Measurements from ENCODE around the gene CALM1.

CALM1 gene

GRCh38 chr14:90396341-90397339 lies at the start of gene CALM1:
Gene CALM1 (plus strand): TSS chr14:90397029. CDS start chr14:90397231, 202 bp downstream.
- peak; percentile 87 for DNase-seq

- no peak for DNase-seq
Observed at GRCh38 chr14:90348270-90348669, 48.6 kb upstream of the CALM1 start.

DNA sequence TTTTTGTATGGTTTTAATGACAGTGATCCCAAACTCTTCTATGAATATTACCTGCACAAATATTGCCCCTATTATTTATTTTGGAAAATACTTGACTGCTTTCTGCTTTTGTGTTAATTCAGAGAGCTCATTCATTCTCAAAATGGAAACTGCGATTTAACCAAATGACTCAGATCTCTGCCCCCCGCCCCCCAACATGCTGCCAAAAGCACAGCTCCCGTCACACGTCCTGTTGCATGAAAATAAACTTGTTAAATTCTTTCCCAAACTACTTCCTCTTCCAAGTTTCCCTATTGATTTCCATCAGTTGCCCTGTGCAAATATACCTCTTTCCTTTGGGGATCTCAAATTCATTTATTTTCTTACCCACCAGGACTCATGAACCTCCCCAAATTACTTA lies 47.1 kb upstream of the CALM1 start:
- no peak for DNase-seq

DNA sequence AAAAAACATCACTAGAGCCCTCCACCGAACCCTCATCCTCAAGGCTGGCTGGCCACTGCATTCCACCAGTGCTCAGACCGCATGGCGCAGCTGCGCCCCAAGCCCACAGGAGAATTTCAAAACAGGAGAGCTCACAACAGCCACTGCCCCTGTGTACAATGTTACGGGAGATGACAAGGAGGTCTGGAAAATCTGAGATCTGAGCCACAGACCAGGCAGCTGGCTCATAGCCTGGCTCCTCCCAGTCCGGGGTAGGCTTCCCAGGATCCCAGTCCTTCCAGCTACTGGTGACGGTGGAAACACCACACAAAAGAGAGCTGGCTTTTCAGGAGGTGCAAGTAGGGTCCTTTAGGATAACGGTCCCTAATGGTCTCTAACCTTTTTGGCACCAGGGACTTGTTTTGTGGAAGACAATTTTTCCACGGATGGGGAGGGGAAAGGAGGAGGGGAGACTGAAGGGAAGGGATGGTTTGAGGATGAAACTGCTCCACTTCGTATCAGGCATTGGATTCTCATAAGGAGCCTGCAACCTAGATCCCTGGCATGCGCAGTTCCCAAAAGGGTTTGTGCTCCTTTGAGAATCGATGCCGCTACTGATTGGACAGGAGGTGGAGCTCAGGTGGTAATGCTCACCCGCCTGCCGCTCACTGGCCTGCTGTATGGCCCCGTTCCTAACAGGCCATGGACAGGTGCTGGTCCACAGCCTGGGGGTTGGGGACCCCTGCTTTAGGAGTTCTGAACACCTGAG lies 42.1 kb upstream of the CALM1 start:
- DNase-seq, result no peak

DNA sequence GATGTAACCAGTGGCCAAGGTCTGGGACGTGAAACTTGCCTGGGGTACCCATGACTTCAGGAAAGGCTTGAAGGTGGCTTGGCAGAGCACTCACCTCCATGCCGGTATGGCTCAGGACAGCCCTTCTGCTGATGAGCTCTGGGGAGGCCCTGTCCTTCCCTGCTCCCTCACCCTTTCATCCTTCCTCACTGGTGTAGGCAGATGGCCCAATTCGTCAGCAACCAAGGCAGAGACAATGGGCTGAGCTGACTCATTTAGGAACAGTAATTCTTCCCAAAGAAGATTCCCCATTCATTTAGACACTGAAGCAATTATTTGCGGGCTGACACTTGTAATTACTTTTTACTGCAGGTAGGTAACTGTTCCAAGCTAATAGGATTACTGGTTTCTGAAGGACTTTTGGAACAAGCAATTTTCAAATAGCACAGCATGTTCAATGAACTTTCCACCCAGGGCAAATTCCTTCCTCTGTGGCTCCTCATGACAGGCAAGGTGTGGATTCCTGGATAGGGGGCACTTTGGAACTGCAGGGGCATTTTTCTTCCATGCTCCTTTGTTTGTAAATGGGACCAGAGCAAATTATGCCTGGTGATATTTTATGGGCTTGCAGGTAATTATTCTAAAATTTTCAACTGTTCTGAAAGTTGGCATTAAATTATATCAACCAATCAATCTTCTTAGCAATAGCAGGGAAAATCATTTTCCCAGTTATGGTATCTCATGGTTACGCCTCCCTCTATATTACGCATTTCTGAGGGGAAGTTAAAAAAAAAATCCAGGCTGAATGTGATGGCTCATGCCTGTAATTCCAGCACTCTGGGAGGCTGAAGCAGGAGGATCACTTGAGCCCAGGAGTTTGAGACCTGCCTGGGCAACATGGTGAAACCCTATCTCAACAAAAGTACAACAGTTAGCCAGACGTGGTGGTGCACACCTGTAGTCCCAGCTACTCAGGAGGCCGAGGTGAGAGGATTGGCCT lies 41.0 kb upstream of the CALM1 start:
- DNase-seq, result no peak

- DNase-seq, result no peak
Observed at GRCh38 chr14:90356925-90357324, 39.9 kb upstream of the CALM1 start.

DNA sequence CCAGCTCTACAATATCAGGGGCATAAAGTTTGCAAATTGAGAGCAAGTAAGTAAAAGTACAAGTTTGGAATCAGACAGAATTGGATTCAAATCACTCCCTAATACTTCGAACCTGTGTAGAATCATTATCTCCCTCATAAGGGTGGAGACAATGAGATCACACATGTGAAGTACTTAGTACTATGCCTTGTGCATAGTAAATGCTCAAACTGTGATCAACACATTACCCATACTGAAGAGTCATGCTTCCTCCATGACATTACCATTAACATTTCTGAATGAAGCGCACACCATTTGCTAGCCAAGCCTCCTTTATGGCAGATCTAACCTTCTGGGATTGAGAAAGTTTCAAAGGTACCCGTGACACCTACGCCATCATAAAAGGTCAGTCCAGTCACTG lies 38.5 kb upstream of the CALM1 start:
- DNase-seq, result no peak

DNA sequence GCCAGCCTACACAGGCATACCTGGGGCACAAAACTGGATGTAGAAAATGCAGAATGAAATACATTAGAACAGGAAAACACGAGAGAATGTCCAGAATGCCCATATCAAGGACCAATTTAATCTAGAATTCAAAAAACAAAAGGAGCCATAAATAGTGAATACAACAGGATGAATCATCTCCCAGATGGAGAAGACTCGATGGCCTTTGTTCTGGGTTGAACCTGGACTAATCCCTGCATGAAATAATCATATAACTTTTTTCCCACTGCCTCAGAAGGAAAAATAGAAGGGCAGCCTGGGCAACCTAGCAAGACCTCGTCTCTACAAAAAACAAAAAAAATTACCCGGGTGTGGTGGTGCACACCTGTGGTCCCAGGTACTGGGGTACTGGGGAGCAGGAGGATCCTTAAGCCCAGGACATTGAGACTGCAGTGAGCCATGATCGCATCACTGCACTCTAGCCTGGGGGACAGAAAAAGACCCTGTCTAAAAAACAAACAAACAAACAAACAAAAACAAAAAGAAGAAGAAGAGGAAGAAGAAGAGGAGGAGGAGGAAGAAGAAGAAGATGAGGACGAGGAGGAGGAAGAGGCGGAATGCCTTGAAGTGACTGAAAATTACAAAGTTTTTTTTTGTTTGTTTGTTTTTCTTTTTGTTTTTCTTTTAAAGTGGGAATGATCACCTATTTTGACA lies 34.8 kb upstream of the CALM1 start:
- no peak for DNase-seq

DNA sequence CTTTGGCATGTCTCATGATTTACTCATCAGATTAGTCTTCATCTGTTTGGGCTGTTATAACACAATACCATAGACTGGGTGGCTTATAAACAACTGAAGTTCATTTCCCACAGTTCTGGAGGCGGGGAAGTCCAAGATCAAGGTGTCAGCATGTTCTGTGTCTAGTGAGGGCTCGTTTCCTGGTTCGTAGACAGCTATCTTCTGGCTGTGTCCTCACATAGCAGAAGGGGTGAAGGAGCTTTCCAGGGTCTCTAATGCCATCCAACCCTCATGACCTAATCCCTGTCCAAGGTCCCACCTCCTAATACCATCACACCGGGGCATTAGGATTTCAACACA lies 34.3 kb upstream of the CALM1 start:
- DNase-seq, result no peak

- DNase-seq, result no peak
Observed at GRCh38 chr14:90368946-90369721, 27.7 kb upstream of the CALM1 start.

- no peak for DNase-seq
Observed at GRCh38 chr14:90373887-90374286, 22.9 kb upstream of the CALM1 start.

DNA sequence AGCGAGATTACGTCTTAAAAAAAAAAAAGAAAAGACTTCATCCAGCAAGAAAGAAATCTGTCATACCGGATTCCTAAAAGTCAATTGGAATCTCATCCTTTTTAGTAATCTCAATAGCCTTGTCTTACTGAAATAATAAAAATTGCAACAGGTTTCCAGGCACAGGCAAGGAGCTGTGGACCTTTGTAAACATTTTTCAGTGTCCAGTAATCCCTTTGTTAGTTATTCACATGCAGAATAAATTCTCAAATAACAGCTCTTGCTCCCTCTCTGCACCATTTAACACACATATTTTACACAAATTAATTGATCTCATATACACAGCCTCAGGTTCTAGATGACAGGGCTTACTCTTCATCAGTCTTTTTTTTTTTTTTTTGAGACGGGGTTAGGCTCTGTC lies 22.0 kb upstream of the CALM1 start:
- DNase-seq, result no peak

DNA sequence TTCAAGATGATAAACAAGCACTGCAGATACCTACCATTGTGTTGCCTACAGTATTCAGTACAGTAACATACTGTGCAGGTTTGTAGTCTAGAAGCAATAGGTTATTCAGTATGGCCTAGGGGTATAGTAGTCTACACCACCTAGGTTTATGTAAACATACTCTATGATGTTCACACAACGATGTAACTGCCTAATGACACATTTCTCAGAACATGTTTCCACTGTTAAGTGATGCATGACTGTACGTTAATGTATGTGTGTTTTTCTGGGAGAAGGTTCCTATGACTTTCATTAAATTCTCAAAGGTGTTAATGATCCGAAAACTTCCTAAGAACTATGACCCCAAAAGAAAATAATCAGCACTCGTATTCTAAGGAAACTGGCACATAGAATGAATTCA lies 20.9 kb upstream of the CALM1 start:
- no peak for DNase-seq

GRCh38 chr14:90378249-90378648 lies 18.6 kb upstream of the CALM1 start:
- no peak for DNase-seq

DNA sequence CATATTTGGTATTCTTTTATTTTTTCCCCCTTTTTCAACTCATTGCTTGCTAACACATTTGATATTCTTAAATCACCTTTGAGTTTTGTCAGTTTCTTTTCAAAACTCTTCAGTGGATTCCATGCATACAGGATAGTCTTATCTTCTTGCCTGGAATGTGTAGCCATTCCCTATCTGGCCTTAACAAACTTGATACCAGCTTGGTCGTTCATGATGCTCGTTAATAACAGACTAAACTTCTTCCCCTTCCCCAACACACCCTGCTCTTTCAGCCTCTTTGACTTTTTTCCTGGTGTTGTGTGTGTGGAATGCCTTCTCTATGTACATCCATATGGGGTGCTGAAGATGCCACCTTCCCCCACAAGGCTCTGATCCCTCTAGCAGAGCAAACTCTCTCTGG lies 17.7 kb upstream of the CALM1 start:
- no peak for DNase-seq

GRCh38 chr14:90381011-90381786 lies 15.6 kb upstream of the CALM1 start:
- DNase-seq, result peak; percentile 23

GRCh38 chr14:90381999-90382451 lies 14.8 kb upstream of the CALM1 start:
- peak; percentile 77 for DNase-seq

DNA sequence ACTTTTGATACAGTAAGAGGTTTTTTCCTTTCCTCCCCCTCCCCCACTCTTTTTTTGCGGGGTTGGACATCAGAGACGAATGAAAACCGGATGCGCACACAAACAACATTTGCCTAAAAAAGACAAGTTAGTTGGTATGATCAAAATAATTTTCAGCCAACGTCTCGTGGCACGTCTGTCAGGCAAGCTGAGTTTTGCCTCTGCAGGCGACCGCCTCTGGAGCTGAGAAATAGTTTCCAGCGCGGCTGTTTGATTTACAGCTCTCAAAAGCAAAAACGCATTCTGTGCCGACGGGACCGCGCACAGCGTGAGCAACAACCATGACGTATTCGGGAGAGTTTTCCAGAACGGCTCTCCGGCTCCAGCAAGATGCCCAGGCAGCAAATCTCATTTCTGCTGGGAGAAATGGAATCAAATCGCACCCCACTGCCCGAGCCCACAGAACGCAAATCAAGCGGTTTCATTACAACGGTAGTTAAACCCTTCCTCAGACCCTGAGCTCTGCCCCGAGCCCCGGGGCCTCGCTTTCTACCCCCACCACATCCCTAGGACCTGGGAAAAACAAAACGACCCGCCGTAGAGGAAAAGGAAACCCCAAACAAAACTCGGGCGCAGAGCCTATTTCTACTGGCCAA lies 14.2 kb upstream of the CALM1 start:
- peak; percentile 49 for DNase-seq

- DNase-seq, result peak; percentile 98
Observed at GRCh38 chr14:90383126-90383730, 13.6 kb upstream of the CALM1 start.

Measured in NCI-H510A (cell line).